HL-60 (cell line): ENCODE results near the gene KLHL3.
A peak's percentile ranks its signal among the peaks of the same experiment; 100 is the strongest.

Source experiments
- DNase-seq, 2 experiments: peaks; one replicate each; pipeline ENCODE4 v3.0.0-alpha.2; 2010 to 2020; ENCODE audit warnings: low read depth in 1 of 2, low spot score in 1 of 2
- H3K27ac ChIP-seq: fragments of 250-450 bp; sonication (Bioruptor Pico); replicated peaks from 2 replicates; pipeline ENCODE4 v1.5.1; 2020; ENCODE audit warnings: mild to moderate bottlenecking, moderate library complexity
- H3K27me3 ChIP-seq: fragments of 250-450 bp; sonication (Bioruptor Pico); 2 replicates; pipeline ENCODE4 v1.5.1; 2021; ENCODE audit warnings: mild to moderate bottlenecking, moderate library complexity; ENCODE audit not compliant: insufficient read depth, poor library complexity, severe bottlenecking
- H3K4me3 ChIP-seq: replicated peaks from 2 replicates; pipeline ENCODE4 v1.5.1; 2011; ENCODE audit warnings: mild to moderate bottlenecking, control low read depth, low read length; ENCODE audit not compliant: insufficient read depth
- GABPA ChIP-seq: IDR thresholded peaks from 2 replicates; pipeline ENCODE4 v1.6.1; 2012; ENCODE audit warnings: low read depth
- POLR2AphosphoS5 ChIP-seq: IDR thresholded peaks from 2 replicates; pipeline ENCODE4 v1.6.1; 2012; ENCODE audit warnings: low read depth
- REST ChIP-seq: IDR thresholded peaks from 2 replicates; pipeline ENCODE4 v1.6.1; 2012; ENCODE audit warnings: low read depth; ENCODE audit not compliant: insufficient replicate concordance
- SPI1 ChIP-seq: IDR thresholded peaks from 2 replicates; pipeline ENCODE4 v1.6.1; 2012; ENCODE audit warnings: low read depth, mild to moderate bottlenecking, borderline replicate concordance
- TF ChIP-seq, protein P1 (sequence below): IDR thresholded peaks from one replicate; pipeline ENCODE4 v1.5.1; 2011; ENCODE audit warnings: low read length, control low read depth, inconsistent platforms; ENCODE audit not compliant: insufficient read depth

KLHL3 gene

DNA sequence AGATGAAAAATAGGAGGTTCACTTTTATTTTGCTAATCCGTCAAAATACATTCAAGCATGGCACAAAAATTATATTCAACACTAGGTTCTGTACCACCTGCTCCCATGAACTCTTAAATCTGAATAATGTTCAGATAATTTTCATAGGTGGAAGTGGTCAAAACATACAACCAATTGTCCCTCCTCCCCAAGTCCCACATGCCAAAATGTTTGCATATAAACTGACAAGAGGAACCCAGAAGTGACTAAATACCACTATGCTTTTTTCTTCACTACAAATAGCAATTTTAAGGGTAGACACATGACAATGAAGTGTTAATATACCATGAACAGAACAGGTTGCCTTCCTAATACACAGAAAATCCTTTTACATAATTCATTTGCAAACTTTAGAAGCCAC lies 14.5 kb upstream of the KLHL3 start:
- Histone ChIP-seq H3K27ac (no peak overlapping the region), H3K27me3 (no peaks in the 10 kb centered on the region), H3K4me3 (no peak overlapping the region)
- DNase-seq = no peak
- TF ChIP-seq GABPA (no peak), REST (no peak)
- TF ChIP-seq, protein P1, sequence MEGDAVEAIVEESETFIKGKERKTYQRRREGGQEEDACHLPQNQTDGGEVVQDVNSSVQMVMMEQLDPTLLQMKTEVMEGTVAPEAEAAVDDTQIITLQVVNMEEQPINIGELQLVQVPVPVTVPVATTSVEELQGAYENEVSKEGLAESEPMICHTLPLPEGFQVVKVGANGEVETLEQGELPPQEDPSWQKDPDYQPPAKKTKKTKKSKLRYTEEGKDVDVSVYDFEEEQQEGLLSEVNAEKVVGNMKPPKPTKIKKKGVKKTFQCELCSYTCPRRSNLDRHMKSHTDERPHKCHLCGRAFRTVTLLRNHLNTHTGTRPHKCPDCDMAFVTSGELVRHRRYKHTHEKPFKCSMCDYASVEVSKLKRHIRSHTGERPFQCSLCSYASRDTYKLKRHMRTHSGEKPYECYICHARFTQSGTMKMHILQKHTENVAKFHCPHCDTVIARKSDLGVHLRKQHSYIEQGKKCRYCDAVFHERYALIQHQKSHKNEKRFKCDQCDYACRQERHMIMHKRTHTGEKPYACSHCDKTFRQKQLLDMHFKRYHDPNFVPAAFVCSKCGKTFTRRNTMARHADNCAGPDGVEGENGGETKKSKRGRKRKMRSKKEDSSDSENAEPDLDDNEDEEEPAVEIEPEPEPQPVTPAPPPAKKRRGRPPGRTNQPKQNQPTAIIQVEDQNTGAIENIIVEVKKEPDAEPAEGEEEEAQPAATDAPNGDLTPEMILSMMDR = no peak

GRCh38 chr5:137747848-137748247 lies 12.0 kb upstream of the KLHL3 start:
- Histone ChIP-seq H3K27ac (no peak overlapping the region), H3K4me3 (no peak overlapping the region), H3K27me3 (no peaks in the 10 kb centered on the region)
- no peak for TF ChIP-seq GABPA
- TF ChIP-seq POLR2AphosphoS5 = no peak
- TF ChIP-seq REST = no peak
- TF ChIP-seq SPI1 = no peak
- TF ChIP-seq, protein P1 = no peak
- DNase-seq = no peak

DNA sequence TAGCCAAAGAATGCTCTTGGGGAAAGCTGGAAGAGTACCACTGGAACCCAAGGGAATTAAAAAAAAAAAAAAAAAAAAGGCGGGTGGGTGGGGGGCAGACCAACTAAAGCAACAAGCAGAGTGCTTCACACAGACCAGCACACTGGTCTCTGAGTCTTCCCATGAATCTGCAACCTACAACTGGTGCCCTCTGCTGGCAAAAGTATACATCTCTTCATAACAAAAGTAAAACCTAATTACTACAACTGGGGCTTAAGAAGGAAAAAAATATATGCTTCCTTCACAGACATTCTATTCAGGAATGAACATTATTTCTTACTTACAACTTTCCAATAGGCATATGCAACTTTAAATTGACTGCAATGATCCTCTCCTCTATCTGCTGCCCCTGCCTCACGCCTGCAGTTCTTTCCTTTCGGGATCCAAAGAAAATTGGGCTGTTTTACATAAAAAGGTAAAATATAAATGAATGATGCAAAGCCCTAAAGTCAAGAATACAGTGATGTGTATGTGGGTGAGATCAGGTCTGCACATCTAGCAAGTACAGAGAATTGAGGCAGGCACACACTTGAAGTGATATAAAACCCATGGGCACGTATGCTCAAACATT lies 7.2 kb upstream of the KLHL3 start:
- Histone ChIP-seq H3K27ac (no peak overlapping the region), H3K27me3 (no peaks in the 10 kb centered on the region), H3K4me3 (no peak overlapping the region)
- peak in 1 of 2 experiments; percentile 24 for DNase-seq
- TF ChIP-seq, protein P1 = peak; percentile 16
- TF ChIP-seq REST = no peak
